HEK293 (cell line): ENCODE data around the gene MYBPC3.
A peak's percentile ranks its signal among the peaks of the same experiment; 100 is the strongest.

Experiments used
- PRDM1 ChIP-seq: fragments of 450-650 bp; formaldehyde crosslinking; IDR thresholded peaks from 2 replicates; pipeline ENCODE4; 2016; ENCODE audit warnings: missing biosample characterization, missing genetic modification characterization
- RBAK ChIP-seq: fragments of 450-650 bp; formaldehyde crosslinking; IDR thresholded peaks from 2 replicates; pipeline ENCODE4 v1.5.1; 2016; ENCODE audit warnings: missing biosample characterization, missing genetic modification characterization
- REST ChIP-seq: fragments of 450-650 bp; formaldehyde crosslinking; IDR thresholded peaks from 2 replicates; pipeline ENCODE4 v1.5.1; 2016; ENCODE audit warnings: missing biosample characterization, missing genetic modification characterization
- SALL2 ChIP-seq: fragments of 450-650 bp; formaldehyde crosslinking; IDR thresholded peaks from 2 replicates; pipeline ENCODE4 v1.5.0; 2017; ENCODE audit warnings: missing biosample characterization, mild to moderate bottlenecking, missing genetic modification characterization, borderline replicate concordance
- SETDB1 ChIP-seq: IDR thresholded peaks from one replicate; pipeline ENCODE4 v1.6.1; 2017; ENCODE audit warnings: mild to moderate bottlenecking, low read length, moderate library complexity, mixed read lengths; ENCODE audit not compliant: insufficient read length
- ZNF140 ChIP-seq: fragments of 450-650 bp; formaldehyde crosslinking; IDR thresholded peaks from 2 replicates; pipeline ENCODE4 v1.5.1; 2016; ENCODE audit warnings: missing biosample characterization, missing genetic modification characterization
- ZNF513 ChIP-seq: fragments of 450-650 bp; IDR thresholded peaks from 2 replicates; pipeline ENCODE4 v1.5.1; 2018; ENCODE audit warnings: missing biosample characterization, missing genetic modification characterization
- ZNF514 ChIP-seq: fragments of 450-650 bp; formaldehyde crosslinking; IDR thresholded peaks from 2 replicates; pipeline ENCODE4 v1.5.1; 2016; ENCODE audit warnings: missing biosample characterization, missing genetic modification characterization
- ZNF830 ChIP-seq: fragments of 450-650 bp; IDR thresholded peaks from 2 replicates; pipeline ENCODE4 v1.5.0; 2018; ENCODE audit warnings: missing biosample characterization, missing genetic modification characterization, low read depth, mild to moderate bottlenecking, moderate library complexity
- TF ChIP-seq, protein P1 (sequence below): fragments of 450-650 bp; formaldehyde crosslinking; IDR thresholded peaks from 2 replicates; pipeline ENCODE4 v1.5.1; 2016; ENCODE audit warnings: missing biosample characterization, missing genetic modification characterization
- TF ChIP-seq, protein P2 (sequence below): fragments of 450-650 bp; formaldehyde crosslinking; IDR thresholded peaks from 2 replicates; pipeline ENCODE4 v1.5.1; 2016; ENCODE audit warnings: missing biosample characterization, missing genetic modification characterization, borderline replicate concordance
- TF ChIP-seq, protein P3 (sequence below): sonication (generic); formaldehyde crosslinking; IDR thresholded peaks from 2 replicates; pipeline ENCODE4 v1.8.1; 2022; ENCODE audit warnings: mild to moderate bottlenecking, moderate library complexity, missing genetic modification reagents
- TF ChIP-seq, protein P4 (sequence below): fragments of 450-650 bp; formaldehyde crosslinking; IDR thresholded peaks from 2 replicates; pipeline ENCODE4 v1.5.1; 2016; ENCODE audit warnings: missing biosample characterization, missing genetic modification characterization

DNA sequence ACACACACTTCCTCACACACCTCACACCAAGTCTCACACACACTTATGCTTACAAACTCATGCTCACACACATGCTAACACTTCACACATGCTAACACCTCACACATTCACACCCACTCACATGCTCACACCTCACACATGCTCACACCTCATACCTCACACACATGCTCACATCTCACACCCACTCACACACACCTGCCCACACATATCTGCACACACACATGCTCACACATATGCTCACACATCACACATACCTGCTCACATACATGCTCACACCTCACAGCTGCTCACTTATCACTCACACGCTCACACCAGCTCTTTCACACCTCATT is 4.5 kb upstream of the MYBPC3 start:
- TF ChIP-seq, protein P1, sequence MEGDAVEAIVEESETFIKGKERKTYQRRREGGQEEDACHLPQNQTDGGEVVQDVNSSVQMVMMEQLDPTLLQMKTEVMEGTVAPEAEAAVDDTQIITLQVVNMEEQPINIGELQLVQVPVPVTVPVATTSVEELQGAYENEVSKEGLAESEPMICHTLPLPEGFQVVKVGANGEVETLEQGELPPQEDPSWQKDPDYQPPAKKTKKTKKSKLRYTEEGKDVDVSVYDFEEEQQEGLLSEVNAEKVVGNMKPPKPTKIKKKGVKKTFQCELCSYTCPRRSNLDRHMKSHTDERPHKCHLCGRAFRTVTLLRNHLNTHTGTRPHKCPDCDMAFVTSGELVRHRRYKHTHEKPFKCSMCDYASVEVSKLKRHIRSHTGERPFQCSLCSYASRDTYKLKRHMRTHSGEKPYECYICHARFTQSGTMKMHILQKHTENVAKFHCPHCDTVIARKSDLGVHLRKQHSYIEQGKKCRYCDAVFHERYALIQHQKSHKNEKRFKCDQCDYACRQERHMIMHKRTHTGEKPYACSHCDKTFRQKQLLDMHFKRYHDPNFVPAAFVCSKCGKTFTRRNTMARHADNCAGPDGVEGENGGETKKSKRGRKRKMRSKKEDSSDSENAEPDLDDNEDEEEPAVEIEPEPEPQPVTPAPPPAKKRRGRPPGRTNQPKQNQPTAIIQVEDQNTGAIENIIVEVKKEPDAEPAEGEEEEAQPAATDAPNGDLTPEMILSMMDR (tag by site-specific recombination), result no peak
- TF ChIP-seq, protein P2, sequence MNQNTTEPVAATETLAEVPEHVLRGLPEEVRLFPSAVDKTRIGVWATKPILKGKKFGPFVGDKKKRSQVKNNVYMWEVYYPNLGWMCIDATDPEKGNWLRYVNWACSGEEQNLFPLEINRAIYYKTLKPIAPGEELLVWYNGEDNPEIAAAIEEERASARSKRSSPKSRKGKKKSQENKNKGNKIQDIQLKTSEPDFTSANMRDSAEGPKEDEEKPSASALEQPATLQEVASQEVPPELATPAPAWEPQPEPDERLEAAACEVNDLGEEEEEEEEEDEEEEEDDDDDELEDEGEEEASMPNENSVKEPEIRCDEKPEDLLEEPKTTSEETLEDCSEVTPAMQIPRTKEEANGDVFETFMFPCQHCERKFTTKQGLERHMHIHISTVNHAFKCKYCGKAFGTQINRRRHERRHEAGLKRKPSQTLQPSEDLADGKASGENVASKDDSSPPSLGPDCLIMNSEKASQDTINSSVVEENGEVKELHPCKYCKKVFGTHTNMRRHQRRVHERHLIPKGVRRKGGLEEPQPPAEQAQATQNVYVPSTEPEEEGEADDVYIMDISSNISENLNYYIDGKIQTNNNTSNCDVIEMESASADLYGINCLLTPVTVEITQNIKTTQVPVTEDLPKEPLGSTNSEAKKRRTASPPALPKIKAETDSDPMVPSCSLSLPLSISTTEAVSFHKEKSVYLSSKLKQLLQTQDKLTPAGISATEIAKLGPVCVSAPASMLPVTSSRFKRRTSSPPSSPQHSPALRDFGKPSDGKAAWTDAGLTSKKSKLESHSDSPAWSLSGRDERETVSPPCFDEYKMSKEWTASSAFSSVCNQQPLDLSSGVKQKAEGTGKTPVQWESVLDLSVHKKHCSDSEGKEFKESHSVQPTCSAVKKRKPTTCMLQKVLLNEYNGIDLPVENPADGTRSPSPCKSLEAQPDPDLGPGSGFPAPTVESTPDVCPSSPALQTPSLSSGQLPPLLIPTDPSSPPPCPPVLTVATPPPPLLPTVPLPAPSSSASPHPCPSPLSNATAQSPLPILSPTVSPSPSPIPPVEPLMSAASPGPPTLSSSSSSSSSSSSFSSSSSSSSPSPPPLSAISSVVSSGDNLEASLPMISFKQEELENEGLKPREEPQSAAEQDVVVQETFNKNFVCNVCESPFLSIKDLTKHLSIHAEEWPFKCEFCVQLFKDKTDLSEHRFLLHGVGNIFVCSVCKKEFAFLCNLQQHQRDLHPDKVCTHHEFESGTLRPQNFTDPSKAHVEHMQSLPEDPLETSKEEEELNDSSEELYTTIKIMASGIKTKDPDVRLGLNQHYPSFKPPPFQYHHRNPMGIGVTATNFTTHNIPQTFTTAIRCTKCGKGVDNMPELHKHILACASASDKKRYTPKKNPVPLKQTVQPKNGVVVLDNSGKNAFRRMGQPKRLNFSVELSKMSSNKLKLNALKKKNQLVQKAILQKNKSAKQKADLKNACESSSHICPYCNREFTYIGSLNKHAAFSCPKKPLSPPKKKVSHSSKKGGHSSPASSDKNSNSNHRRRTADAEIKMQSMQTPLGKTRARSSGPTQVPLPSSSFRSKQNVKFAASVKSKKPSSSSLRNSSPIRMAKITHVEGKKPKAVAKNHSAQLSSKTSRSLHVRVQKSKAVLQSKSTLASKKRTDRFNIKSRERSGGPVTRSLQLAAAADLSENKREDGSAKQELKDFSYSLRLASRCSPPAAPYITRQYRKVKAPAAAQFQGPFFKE (tag by site-specific recombination), result peak; percentile 84; the same call in 1 of the 2 replicates
- TF ChIP-seq, protein P3, sequence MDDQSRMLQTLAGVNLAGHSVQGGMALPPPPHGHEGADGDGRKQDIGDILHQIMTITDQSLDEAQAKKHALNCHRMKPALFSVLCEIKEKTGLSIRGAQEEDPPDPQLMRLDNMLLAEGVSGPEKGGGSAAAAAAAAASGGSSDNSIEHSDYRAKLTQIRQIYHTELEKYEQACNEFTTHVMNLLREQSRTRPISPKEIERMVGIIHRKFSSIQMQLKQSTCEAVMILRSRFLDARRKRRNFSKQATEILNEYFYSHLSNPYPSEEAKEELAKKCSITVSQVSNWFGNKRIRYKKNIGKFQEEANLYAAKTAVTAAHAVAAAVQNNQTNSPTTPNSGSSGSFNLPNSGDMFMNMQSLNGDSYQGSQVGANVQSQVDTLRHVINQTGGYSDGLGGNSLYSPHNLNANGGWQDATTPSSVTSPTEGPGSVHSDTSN (CRISPR knock-in tag), result no peak
- TF ChIP-seq ZNF513 (tag by site-specific recombination) (no peak), ZNF830 (tag by site-specific recombination) (no peak), ZNF140 (tag by site-specific recombination) (no peak), SALL2 (tag by site-specific recombination) (no peak), REST (tag by site-specific recombination) (no peak), PRDM1 (tag by site-specific recombination) (no peak), RBAK (no peak), SETDB1 (no peak), ZNF514 (tag by site-specific recombination) (no peak)
- TF ChIP-seq, protein P4, sequence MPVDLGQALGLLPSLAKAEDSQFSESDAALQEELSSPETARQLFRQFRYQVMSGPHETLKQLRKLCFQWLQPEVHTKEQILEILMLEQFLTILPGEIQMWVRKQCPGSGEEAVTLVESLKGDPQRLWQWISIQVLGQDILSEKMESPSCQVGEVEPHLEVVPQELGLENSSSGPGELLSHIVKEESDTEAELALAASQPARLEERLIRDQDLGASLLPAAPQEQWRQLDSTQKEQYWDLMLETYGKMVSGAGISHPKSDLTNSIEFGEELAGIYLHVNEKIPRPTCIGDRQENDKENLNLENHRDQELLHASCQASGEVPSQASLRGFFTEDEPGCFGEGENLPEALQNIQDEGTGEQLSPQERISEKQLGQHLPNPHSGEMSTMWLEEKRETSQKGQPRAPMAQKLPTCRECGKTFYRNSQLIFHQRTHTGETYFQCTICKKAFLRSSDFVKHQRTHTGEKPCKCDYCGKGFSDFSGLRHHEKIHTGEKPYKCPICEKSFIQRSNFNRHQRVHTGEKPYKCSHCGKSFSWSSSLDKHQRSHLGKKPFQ (tag by site-specific recombination), result peak; percentile 97
